HG03565 (cell line): ENCODE results near the gene LEMD3.
"Not testable (repeated sequence)": the region's sequence is repeated elsewhere in the genome, so short reads cannot be mapped to it uniquely, and the experiment has no call there.

Experiments used
- ATAC-seq: cut with Tn5 transposase; IDR thresholded peaks from one replicate; pipeline ENCODE4 v1.9.1; 2021; ENCODE audit warnings: mild to moderate bottlenecking, moderate library complexity; ENCODE audit not compliant: unreplicated experiment

Gene LEMD3

DNA sequence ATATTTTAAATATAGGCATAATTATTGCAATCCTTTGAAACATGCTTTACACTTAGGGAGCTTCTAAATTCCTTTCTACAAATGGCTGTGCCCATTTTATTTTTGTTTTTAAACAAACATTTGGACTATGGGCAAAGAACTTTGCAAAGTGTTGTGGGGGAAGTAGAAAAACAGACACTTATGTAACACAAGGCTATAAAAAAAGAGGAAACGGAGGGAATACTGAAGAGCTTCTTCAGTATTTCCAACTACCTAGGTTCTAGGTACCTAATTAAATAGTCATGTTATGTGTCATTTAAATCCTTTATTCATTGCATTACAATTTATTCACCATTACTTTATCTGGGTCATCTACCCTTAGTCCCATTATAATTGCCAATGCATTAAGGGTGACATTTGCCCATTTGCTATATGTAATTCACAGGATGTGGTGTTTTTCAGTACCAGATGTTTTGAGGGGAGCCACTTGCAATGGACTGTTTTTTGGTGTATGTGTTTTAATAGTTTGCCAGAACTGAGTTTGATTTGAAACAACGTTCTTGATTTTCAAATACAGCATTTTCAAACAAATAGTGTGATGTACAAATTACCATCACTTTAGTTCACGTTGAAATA is 107.6 kb downstream of the LEMD3 start:
- ATAC-seq: no peak

- no peak for ATAC-seq
Observed at GRCh38 chr12:65277994-65278575, 108.7 kb downstream of the LEMD3 start.

DNA sequence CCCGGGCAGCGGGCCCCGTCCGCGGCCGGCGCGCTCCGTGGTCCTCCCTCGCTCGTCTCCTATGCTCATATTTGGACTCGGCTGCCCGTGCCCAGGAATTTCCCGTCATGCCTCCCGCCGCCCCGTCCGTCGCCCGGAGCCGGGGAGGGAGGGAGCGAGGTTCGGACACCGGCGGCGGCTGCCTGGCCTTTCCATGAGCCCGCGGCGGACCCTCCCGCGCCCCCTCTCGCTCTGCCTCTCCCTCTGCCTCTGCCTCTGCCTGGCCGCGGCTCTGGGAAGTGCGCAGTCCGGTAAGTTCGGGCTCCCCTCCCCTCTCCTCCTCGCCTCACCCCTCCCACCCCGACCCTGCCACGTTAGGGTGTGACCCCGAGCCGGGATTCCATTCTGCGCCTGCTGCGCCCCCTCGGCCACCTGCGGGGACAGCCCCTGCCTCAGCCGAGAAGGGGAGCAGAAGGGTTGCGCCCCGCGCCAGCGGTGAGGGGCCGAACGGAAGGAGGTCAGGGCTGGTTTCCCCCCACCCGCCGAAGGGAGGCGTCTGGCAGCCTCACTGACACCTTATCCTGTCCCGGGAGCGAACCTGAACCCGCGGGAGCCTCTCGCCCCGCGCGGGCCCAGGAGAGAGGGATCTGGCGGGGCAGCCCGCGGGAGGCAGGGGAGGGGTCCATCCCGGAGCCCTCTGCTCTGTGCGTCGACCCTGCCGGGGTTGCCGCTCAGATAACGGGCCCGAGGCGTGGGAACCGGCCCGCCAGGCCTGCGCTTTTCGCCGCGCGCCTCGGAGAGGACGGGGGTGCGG is 109.4 kb downstream of the LEMD3 start, which contains the start of gene MSRB3:
TSS of gene MSRB3 (plus strand) at position 108 of the 793 bp plus-strand sequence. CDS start 29,897 bp downstream, outside the sequence.
- peak; percentile 45 for ATAC-seq

DNA sequence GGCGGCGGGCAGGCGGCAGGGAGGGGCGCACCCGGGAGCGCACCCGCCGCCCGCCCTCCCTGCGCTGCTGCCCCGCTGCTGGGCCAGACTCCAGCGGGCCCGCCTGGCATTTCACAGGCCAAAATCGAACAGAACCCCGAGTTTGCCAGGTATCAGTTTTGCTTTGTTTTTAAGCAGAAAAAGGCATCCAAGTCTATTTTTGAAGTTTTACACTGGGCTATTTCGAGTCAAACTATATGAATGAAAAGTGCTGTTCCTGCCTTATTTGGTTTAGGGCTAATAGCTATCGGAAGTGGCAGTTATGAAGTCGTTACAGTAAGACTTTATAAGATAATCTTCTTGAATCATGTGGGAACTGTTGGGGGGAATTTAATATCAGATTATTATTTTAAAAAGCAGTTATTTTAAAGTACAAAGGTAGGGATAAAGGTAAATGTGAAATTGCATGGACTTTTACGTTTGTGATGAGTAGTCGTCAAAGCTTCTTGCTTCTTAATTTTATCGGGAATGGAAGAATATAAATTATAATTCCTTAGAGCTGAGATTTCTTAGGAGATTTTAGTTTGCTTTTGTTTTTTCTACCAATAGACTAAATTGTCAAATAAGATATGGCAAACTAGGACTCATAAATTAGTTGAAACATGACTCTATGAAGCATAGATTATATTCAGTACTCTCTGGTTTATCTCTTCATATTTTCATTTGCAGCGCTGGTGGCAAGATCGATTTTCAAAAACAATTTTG is 110.2 kb downstream of the LEMD3 start:
- peak; percentile 11 for ATAC-seq

DNA sequence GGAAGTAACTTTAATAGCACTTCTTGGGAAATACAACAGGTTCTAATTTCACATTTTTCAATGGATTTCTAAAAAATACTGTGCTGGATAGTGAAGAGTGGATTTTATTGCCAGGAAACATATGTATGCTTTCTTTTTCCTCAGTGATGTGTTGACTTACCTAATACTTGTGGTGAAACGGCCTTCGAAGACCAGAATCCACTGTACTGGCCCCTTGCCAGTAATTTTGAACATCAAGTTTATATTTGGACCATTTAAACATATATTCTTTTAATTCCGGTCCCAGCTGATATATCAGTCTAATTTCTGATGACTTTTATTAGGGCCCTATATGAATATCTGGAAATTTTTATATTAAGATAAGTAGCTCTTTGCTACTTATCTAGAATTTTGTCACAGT is 110.9 kb downstream of the LEMD3 start:
- no peak for ATAC-seq

DNA sequence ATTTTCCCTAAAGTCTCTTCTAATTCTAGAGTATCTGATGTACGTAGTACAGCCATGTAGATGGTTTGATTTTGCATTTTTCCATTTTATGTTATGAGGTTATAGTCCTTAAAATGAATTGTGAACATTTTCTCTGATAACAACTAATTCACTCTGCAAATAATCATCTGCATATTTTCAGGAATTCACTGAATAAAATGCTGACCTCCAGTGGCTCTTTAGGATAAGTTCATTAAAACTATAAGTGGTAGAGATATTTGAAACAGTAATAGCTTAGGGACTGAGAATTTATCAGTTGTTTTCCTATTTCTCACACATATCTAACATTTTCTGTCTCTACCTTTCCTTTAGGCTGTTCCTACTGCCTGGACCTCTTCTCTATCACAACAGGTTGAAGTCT is 113.5 kb downstream of the LEMD3 start:
- ATAC-seq: no peak

GRCh38 chr12:65285532-65285931 is 116.1 kb downstream of the LEMD3 start:
- ATAC-seq: not testable (repeated sequence)

DNA sequence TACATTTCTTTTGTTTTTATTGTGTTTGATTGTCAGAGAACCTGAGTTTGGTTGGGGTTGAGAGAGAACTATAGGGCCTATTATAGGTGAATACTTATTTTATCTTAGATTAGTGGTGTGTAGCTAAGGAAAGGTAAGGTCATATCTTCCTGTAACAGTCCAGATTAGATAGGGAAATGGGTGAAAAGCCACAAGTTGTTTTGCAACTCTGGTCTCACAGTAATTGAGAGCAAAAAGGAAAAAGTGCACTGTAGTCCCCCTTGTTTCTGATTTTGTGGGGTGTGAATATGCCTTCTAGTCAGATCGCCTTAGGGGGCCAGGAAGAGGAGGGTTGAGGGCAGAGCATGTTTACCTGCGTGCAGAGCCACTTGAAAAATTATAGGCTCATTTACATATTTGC is 118.0 kb downstream of the LEMD3 start:
- no peak for ATAC-seq

- ATAC-seq: no peak
Observed at GRCh38 chr12:65292241-65292640, 122.9 kb downstream of the LEMD3 start.

DNA sequence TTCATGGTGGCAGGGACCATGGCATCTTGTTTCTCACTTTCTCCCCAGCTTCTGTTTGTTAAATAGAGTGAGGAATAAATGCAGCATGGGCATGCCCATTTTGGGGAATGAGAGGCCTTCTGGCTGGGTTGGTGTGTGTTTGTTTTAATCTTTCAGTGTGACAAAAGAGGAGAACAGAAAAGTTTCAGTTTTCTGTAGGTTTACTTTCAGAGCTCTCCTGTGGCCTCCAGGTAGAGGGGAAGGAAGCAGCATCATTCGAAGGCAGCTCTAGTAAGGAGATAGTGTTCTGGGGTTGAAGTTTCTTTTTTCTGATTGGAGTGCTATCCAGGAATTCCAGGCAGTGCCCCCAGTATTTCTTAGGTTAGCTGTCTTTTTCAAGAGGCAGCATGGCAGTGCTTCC is 124.4 kb downstream of the LEMD3 start:
- no peak for ATAC-seq

- no peak for ATAC-seq
Observed at GRCh38 chr12:65294641-65295262, 125.4 kb downstream of the LEMD3 start.

DNA sequence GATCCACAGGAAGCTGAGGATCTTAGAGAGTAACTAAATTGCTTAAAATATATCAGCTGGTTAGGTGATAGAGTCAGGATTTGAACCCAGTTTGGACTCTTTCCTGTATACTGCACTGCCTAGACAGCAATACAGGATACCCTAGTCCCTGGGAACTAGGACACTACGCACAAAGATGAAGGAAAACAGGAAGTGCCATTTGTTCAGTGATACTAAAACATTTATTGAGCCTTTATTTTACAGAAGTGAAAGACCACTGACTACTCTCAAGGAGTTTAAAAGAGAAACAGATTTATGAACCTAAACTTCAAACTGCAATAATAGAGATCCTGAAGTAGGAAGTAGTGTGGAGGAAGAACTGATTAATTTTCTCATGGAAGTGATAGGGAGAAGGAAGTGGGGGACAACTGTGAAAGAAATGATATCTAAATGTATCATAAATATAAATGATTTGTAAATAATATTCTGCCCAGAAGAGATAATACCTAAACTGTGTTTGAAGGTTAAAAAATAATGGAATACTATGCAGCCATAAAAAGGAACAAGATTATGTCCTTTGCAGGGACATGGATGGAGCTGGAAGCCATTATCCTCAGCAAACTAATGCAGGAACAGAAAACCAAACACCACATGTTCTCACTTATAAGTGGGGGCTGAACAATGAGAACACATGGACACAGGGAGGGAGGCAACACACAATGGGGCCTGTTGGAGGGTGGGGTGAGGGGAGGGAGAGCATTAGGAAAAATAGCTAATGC is 127.3 kb downstream of the LEMD3 start:
- no peak for ATAC-seq
